GM10266 (cell line): Measurements from ENCODE around the gene CEBPB.

ENCODE experiments used
- DNase-seq: peaks from one replicate; pipeline ENCODE4 v3.0.0; 2012; ENCODE audit errors: extremely low spot score
- TF ChIP-seq, protein P1 (sequence below): IDR thresholded peaks from 2 replicates; pipeline ENCODE4 v1.5.1; 2012; ENCODE audit warnings: mild to moderate bottlenecking, low read depth; ENCODE audit not compliant: control insufficient read depth, insufficient read depth; ENCODE audit errors: missing control alignments

Gene CEBPB

GRCh38 chr20:50194831-50195523, 4.3 kb downstream of the CEBPB start:
- no peak for DNase-seq
- TF ChIP-seq, protein P1, sequence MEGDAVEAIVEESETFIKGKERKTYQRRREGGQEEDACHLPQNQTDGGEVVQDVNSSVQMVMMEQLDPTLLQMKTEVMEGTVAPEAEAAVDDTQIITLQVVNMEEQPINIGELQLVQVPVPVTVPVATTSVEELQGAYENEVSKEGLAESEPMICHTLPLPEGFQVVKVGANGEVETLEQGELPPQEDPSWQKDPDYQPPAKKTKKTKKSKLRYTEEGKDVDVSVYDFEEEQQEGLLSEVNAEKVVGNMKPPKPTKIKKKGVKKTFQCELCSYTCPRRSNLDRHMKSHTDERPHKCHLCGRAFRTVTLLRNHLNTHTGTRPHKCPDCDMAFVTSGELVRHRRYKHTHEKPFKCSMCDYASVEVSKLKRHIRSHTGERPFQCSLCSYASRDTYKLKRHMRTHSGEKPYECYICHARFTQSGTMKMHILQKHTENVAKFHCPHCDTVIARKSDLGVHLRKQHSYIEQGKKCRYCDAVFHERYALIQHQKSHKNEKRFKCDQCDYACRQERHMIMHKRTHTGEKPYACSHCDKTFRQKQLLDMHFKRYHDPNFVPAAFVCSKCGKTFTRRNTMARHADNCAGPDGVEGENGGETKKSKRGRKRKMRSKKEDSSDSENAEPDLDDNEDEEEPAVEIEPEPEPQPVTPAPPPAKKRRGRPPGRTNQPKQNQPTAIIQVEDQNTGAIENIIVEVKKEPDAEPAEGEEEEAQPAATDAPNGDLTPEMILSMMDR = no peak

DNA sequence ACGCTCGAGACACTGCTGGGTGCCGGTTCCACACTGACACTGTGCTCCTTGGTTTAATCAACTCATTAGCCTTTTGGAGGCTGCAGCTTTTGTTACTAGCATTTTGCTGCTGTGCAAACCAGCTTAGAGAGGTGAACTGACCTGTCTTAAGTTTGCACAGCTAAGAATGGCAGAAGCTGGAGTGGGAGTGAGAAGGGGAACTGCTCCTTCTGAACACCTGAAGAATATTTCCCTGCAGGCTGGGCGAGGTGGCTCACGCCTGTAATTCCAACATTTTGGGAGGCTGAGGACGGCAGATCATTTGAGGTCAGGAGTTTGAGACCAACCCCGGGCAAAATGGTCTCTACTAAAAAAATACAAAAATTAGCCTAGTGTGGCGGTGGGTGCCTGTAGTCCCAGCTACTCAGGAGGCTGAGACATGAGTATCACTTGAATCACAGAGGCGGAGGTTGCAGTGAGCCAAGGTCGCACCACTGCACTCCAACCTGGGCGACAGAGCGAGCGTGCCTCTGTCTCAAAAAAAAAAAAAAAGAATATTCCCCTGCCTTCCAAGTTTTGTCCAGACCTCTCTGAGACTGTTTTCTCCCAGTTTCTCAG, 5.0 kb downstream of the CEBPB start:
- TF ChIP-seq, protein P1 = no peak
- DNase-seq = no peak

GRCh38 chr20:50196248-50196647, 5.6 kb downstream of the CEBPB start:
- no peak for DNase-seq

GRCh38 chr20:50196896-50197295, 6.3 kb downstream of the CEBPB start:
- TF ChIP-seq, protein P1 = no peak
- no peak for DNase-seq

More at GRCh38 chr20:50196248-50196647, 5.6 kb downstream of the CEBPB start:
- TF ChIP-seq, protein P1 = no peak

GRCh38 chr20:50197463-50198179, 7.0 kb downstream of the CEBPB start:
- TF ChIP-seq, protein P1 = no peak
- DNase-seq = no peak

DNA sequence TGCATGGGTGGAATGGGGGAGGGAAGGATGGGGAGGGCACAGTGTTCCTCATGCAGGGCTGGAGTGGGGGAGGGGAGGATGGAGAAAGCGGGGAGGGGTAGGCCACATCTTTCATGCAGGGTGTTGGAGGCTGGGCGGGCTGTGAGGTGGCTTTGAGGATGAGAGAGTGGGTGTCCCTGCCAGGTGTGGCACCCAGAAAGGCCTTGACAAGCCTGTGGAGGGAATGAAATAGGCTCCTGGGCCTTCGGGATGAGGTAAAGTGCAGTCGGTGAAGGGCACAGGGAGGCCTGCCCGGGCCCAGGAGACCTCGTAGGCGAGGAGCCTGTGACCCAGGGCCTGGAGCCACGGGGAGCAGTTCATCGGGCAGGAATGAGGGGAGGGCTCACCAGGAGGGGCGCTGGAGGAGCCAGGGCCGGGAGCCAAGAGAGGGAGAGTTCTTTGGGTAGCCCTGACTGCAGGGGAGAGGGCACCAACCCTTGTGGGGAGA, 7.6 kb downstream of the CEBPB start:
- TF ChIP-seq, protein P1 = no peak
- no peak for DNase-seq
